ENCODE results near the gene MBD6.
"Not testable (repeated sequence)": the region's sequence is repeated elsewhere in the genome, so short reads cannot be mapped to it uniquely, and the experiment has no call there.

The MBD6 gene

GRCh38 chr12:57481671-57482070 lies 41.0 kb upstream of the MBD6 start:
- DNase-seq: no peak
- TF ChIP-seq GATA1 (IDR thresholded peaks at IDR 0.05; ENCODE audit: low read depth, low read length): no peak
- TF ChIP-seq POLR2A (IDR thresholded peaks at IDR 0.05; ENCODE audit: low read length): no peak

GRCh38 chr12:57483466-57483865 lies 39.2 kb upstream of the MBD6 start:
- no peak for DNase-seq
- TF ChIP-seq GATA1 (IDR thresholded peaks at IDR 0.05; ENCODE audit: low read depth, low read length) (no peak), POLR2A (IDR thresholded peaks at IDR 0.05; ENCODE audit: low read length) (no peak)

GRCh38 chr12:57485695-57486094 lies 36.9 kb upstream of the MBD6 start:
- no peak for DNase-seq
- TF ChIP-seq GATA1 (IDR thresholded peaks at IDR 0.05; ENCODE audit: low read depth, low read length): no peak
- TF ChIP-seq POLR2A (IDR thresholded peaks at IDR 0.05; ENCODE audit: low read length): no peak

- DNase-seq: no peak
- TF ChIP-seq POLR2A (IDR thresholded peaks at IDR 0.05; ENCODE audit: low read length): no peak
- TF ChIP-seq GATA1 (IDR thresholded peaks at IDR 0.05; ENCODE audit: low read depth, low read length): no peak
These were observed 35.5 kb upstream of the MBD6 start for GRCh38 chr12:57487055-57487596.

- peak; percentile 96 to 97 for DNase-seq
- TF ChIP-seq GATA1 (IDR thresholded peaks at IDR 0.05; ENCODE audit: low read depth, low read length): no peak
- peak; percentile 93 for TF ChIP-seq POLR2A (IDR thresholded peaks at IDR 0.05; ENCODE audit: low read length)
These were observed 34.8 kb upstream of the MBD6 start, which contains the start of gene MARS1 for GRCh38 chr12:57487597-57488401. Gene MARS1, plus strand, starts transcription at chr12:57488068. Its CDS starts 23 bp downstream, at chr12:57488091.

- DNase-seq: peak; percentile 70 to 72
- TF ChIP-seq GATA1 (IDR thresholded peaks at IDR 0.05; ENCODE audit: low read depth, low read length): no peak
- TF ChIP-seq POLR2A (IDR thresholded peaks at IDR 0.05; ENCODE audit: low read length): no peak
These were observed 34.0 kb upstream of the MBD6 start for GRCh38 chr12:57488402-57489156.

GRCh38 chr12:57489157-57489641 lies 33.4 kb upstream of the MBD6 start:
- no peak for DNase-seq
- TF ChIP-seq GATA1 (IDR thresholded peaks at IDR 0.05; ENCODE audit: low read depth, low read length): no peak
- no peak for TF ChIP-seq POLR2A (IDR thresholded peaks at IDR 0.05; ENCODE audit: low read length)

GRCh38 chr12:57490126-57490525 lies 32.5 kb upstream of the MBD6 start:
- DNase-seq: no peak
- no peak for TF ChIP-seq GATA1 (IDR thresholded peaks at IDR 0.05; ENCODE audit: low read depth, low read length)
- TF ChIP-seq POLR2A (IDR thresholded peaks at IDR 0.05; ENCODE audit: low read length): no peak

- DNase-seq: peak; percentile 58 to 68
- no peak for TF ChIP-seq POLR2A (IDR thresholded peaks at IDR 0.05; ENCODE audit: low read length)
- no peak for TF ChIP-seq GATA1 (IDR thresholded peaks at IDR 0.05; ENCODE audit: low read depth, low read length)
These were observed 31.0 kb upstream of the MBD6 start for GRCh38 chr12:57491393-57492280.

GRCh38 chr12:57495051-57495701 lies 27.4 kb upstream of the MBD6 start:
- not testable (repeated sequence) for DNase-seq

GRCh38 chr12:57496822-57497221 lies 25.8 kb upstream of the MBD6 start:
- TF ChIP-seq GATA1 (IDR thresholded peaks at IDR 0.05; ENCODE audit: low read depth, low read length) (no peak), POLR2A (IDR thresholded peaks at IDR 0.05; ENCODE audit: low read length) (no peak)
- DNase-seq: no peak

GRCh38 chr12:57497223-57498131 lies 25.1 kb upstream of the MBD6 start:
- no peak for TF ChIP-seq GATA1 (IDR thresholded peaks at IDR 0.05; ENCODE audit: low read depth, low read length)
- no peak for TF ChIP-seq POLR2A (IDR thresholded peaks at IDR 0.05; ENCODE audit: low read length)
- DNase-seq: no peak
